G401.6 (cell line): ENCODE results near the gene CNKSR2.

Experiments
- FAIRE-seq: peaks from 2 replicates; lab custom pipeline; 2012; peaks lifted over from hg19 to GRCh38; lab: Jason Lieb, UNC

Gene CNKSR2

GRCh38 chrX:21675931-21676330, 301.7 kb downstream of the CNKSR2 start:
- no peak for FAIRE-seq

- no peak for FAIRE-seq
These were observed 303.9 kb downstream of the CNKSR2 start for GRCh38 chrX:21678048-21678612.

GRCh38 chrX:21683941-21684340, 309.7 kb downstream of the CNKSR2 start:
- FAIRE-seq: no peak

- no peak for FAIRE-seq
These were observed 317.3 kb downstream of the CNKSR2 start for GRCh38 chrX:21691512-21692018.

GRCh38 chrX:21698272-21698671, 324.1 kb downstream of the CNKSR2 start:
- no peak for FAIRE-seq

- FAIRE-seq: no peak
These were observed 324.9 kb downstream of the CNKSR2 start for GRCh38 chrX:21699136-21699535.

GRCh38 chrX:21700275-21700674, 326.1 kb downstream of the CNKSR2 start:
- no peak for FAIRE-seq

- FAIRE-seq: no peak
These were observed 326.7 kb downstream of the CNKSR2 start for GRCh38 chrX:21700967-21701366.

- no peak for FAIRE-seq
These were observed 328.5 kb downstream of the CNKSR2 start for GRCh38 chrX:21702725-21703124.
